Measurements from ENCODE around the gene CUEDC1.

CUEDC1 gene

DNA sequence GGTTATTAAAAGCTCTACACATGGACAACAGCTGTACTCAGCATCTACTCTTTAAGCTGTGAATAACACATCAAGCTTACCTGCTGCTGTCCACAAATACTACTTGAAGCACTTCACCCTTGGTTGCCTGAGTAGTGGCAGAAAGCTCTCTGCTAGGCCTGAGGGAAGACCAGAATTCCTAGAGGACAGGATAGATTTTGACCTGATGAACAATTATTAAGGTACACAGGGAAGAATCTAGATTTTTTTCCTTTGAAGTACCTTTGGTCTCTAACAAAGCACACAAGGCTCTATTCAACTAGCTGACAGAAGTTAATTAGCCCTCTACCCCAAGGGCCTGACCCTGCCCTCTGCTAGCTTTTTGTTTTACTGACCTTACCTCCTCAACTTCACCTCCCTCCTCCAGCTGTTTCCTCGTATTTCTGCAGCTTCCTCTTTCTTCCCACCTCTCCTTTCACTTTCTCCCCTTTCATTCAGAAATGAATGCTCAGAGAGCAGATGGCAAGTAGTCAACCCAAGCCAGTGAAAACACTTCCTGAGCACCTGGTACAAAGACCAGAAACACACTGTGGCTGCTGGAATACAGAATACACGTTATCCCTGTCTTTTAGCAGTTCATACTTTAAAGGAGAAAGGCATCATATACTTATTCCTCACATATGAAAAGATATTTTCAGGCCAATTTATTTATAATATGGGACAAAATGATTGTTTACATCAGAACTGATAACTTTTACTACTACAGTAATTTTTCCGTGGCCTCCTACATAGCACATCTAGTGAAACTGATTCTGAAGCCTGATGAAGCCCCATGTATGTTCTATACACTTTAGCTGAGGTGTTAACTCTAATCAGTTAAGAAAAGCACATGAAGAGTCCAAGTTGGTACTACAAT, 38.5 kb upstream of the CUEDC1 start:
- no peaks in the 10 kb centered on the region for H3K9me3 ChIP-seq
- H3K27ac ChIP-seq, result peak overlapping the region; percentile 61 to 66
- H3K27me3 ChIP-seq, result no peaks in the 10 kb centered on the region
- H3K36me3 ChIP-seq, result peaks cover 0 to 11% (median 0%) of the 10 kb centered on the region in 3 donors
- DNase-seq, result no peak
- H3K4me1 ChIP-seq, result peaks cover 0 to 25% (median 10%) of the 10 kb centered on the region in 4 donors
- TF ChIP-seq, protein P1, sequence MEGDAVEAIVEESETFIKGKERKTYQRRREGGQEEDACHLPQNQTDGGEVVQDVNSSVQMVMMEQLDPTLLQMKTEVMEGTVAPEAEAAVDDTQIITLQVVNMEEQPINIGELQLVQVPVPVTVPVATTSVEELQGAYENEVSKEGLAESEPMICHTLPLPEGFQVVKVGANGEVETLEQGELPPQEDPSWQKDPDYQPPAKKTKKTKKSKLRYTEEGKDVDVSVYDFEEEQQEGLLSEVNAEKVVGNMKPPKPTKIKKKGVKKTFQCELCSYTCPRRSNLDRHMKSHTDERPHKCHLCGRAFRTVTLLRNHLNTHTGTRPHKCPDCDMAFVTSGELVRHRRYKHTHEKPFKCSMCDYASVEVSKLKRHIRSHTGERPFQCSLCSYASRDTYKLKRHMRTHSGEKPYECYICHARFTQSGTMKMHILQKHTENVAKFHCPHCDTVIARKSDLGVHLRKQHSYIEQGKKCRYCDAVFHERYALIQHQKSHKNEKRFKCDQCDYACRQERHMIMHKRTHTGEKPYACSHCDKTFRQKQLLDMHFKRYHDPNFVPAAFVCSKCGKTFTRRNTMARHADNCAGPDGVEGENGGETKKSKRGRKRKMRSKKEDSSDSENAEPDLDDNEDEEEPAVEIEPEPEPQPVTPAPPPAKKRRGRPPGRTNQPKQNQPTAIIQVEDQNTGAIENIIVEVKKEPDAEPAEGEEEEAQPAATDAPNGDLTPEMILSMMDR (IDR thresholded peaks at IDR 0.05), result no peak
- H3K4me3 ChIP-seq, result no peak overlapping the region
- intact Hi-C loops (cut with DNase I; ENCODE audit: low total_unique reads), result no loop called here

DNA sequence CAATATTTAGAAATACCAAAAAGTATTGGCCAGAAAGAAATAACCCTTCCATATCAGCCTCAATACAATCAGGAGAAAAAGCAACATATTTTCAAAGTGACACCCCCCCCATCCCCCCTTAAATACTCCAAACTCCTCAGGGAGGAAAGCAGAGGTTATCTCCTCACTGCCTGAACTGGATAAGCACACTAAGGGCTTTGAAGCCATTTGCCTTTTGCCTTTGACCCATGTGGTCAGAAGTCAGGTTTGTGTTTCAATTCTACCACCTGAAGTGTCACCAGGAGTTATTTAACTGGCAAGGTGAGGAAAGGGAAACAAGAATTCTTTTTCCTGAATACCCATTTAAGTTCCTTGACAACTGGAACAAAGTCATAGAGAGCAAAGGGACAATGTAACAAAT, 36.3 kb upstream of the CUEDC1 start:
- Histone ChIP-seq H3K4me1 (peaks cover 0 to 28% (median 11%) of the 10 kb centered on the region in 4 donors), H3K4me3 (no peak overlapping the region), H3K27ac (no peak overlapping the region), H3K27me3 (no peaks in the 10 kb centered on the region), H3K36me3 (no peaks in the 10 kb centered on the region), H3K9me3 (no peaks in the 10 kb centered on the region)
- intact Hi-C loops (cut with DNase I; ENCODE audit: low total_unique reads), result no loop called here
- TF ChIP-seq, protein P1 (IDR thresholded peaks at IDR 0.05), result no peak
- DNase-seq, result no peak

DNA sequence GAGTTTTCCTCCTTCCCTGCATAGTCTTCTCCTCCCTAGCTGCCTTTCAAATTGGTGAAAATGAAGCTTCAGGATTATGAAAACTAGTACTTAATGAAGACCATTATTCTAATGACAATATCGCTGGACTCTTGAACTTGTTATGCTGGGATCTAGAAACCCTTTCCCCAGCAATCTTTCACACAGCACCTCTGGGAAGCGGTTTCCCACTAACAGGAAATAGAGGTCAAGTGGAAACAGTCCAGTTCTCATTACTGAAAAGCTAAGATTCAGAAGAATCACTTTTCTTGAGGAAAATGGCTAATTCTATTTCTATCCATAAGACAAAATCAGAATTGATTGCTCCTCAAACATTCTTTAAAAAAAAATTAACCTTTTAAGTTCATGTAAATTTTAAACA, 34.8 kb upstream of the CUEDC1 start:
- H3K27ac ChIP-seq, result peak overlapping the region in 1 of 2 donors; percentile 96
- DNase-seq, result no peak
- H3K4me3 ChIP-seq, result no peak overlapping the region
- H3K27me3 ChIP-seq, result no peaks in the 10 kb centered on the region
- H3K4me1 ChIP-seq, result peaks cover 0 to 36% (median 19%) of the 10 kb centered on the region in 4 donors
- TF ChIP-seq, protein P1 (IDR thresholded peaks at IDR 0.05), result no peak
- H3K36me3 ChIP-seq, result no peaks in the 10 kb centered on the region
- H3K9me3 ChIP-seq, result no peaks in the 10 kb centered on the region
- intact Hi-C loops (cut with DNase I; ENCODE audit: low total_unique reads), result no loop called here

DNA sequence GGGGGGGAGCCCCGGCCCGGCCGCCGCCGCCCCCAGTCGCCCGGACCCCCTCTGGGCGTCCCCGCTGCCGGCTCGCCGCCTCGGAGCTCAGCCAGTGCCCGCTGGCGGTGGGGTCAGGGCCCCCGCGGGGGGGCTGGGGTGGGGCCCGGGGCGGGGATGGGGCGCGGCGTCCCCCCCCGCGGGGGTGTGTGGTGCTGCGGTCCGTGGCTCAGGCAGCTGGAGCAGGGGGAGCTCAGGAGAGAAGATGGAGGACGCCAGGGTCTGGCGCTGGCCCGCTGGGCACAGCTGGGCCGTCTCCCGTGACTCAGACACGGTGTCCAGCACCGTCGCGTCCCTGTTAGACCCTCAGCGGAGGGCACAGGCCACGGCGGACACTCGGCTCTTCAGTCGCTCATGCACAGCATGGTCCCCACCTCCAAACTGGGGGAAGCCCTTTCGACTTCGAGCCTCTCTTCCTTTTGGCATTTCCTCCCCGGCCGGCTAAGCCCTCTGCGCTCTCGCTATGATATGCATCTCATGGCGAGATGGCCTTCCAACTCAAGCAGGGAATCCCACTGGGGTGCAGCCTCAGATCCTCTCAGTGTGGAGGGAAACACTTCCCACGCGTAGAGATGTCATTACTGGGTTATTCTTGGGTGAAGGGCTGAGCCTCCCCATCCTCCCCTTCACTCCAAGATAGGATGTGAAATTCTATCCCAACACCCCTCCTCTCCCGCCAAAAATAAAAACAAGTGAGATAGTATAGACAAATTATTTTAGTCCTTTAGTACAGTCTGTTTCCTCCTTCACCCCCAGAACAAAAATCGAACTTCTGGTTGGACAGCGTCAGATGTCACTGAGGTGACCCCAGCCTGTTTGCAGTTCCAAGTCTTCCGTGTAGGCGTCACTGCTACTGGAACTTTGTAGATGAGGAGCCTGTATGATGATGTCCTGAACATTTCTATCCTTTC, 33.4 kb upstream of the CUEDC1 start:
- Histone ChIP-seq H3K4me1 (peaks cover 0 to 44% (median 29%) of the 10 kb centered on the region in 4 donors), H3K9me3 (no peaks in the 10 kb centered on the region), H3K27ac (peak overlapping the region; percentile 96), H3K4me3 (peak overlapping the region; percentile 85 to 89), H3K36me3 (no peaks in the 10 kb centered on the region), H3K27me3 (no peaks in the 10 kb centered on the region)
- peak; percentile 66 to 82 for DNase-seq
- intact Hi-C loops (cut with DNase I; ENCODE audit: low total_unique reads), result no loop called here
- TF ChIP-seq, protein P1 (IDR thresholded peaks at IDR 0.05), result no peak

DNA sequence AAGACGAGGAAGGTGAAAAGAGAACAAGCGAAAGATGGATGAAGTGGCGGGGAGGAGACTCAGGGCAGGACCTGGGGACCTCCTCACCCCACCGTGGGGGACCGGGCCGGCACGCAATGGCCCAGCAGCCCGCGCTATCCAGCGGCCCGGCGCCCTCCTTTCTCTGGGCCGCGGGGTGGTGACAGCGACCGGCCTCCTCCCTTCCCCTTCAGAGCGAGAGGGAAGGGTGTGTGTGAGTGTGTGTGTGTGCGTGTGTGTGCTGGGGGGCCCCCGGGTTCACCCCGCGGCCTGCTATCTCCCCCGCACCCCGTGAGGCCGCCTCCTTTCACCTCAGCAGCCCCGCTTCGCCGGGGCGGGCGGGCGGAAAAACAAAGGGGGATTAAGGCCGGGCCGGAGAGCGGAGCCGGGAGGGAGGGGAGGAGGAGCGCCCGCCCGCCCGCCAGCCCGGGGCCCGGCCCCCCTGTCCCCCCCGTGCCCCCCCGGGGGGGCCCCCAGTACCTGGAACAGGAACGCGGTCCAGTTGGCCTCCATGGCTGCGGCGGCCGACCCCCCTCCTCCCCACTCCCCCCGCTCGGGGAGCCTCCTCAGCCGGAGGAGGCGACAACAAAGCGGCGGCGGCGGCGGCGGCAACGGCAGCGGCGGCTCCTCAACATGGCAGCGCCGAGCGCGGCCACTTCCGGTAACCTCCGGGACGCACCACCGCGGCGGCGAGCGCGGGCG, 32.5 kb upstream of the CUEDC1 start, which contains the start of gene VEZF1:
Gene VEZF1, minus strand, starts transcription at position 674 of the 720 bp plus-strand sequence. Its CDS starts 143 bp downstream, at position 531.
- intact Hi-C loops (cut with DNase I; ENCODE audit: low total_unique reads), result no loop called here
- Histone ChIP-seq H3K36me3 (peaks cover 0 to 4% (median 1%) of the 10 kb centered on the region in 3 donors), H3K27me3 (no peaks in the 10 kb centered on the region), H3K4me1 (peaks cover 0 to 46% (median 34%) of the 10 kb centered on the region in 4 donors), H3K27ac (peak within 1 kb of the TSS; percentile 96), H3K4me3 (peak within 1 kb of the TSS; percentile 85 to 89), H3K9me3 (no peaks in the 10 kb centered on the region)
- TF ChIP-seq, protein P1 (IDR thresholded peaks at IDR 0.05), result no peak
- DNase-seq, result peak; percentile 65 to 87
